ENCODE results near the gene SLC6A6.
A peak's percentile ranks its signal among the peaks of the same experiment; 100 is the strongest.

DNA sequence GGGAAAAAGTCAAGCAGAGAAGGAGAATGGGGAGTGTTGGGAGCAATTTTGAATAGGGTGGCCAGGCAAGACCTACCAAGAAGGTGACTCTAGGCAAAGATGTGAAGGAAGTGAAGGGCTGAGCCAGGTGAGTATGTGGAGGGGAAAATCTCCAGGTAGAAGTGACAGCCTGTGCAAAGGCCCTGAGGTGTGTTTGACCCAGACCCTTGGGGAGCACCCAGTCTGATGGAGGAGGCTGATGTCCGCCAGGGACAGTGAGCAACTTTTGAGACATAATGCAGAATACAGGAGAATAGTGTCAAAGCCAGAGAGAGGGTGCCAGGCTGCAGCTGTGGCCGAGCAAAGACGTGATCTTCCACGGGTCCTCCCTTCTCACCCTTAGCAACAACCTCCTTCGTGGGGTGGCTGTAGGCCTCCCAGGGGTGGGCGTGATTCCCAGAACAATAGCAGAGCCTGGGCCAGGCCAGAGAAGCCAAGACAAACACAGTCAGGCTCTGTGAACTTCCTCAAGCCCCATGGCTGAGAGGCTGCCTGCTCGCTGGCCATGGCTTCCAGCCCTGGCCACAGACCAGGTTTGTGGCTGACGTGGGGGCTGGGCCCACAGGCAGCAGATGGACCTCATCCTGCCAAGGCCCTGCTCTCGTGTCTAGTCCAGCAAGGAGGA is 58.1 kb downstream of the SLC6A6 start:
- TF ChIP-seq, protein P1, sequence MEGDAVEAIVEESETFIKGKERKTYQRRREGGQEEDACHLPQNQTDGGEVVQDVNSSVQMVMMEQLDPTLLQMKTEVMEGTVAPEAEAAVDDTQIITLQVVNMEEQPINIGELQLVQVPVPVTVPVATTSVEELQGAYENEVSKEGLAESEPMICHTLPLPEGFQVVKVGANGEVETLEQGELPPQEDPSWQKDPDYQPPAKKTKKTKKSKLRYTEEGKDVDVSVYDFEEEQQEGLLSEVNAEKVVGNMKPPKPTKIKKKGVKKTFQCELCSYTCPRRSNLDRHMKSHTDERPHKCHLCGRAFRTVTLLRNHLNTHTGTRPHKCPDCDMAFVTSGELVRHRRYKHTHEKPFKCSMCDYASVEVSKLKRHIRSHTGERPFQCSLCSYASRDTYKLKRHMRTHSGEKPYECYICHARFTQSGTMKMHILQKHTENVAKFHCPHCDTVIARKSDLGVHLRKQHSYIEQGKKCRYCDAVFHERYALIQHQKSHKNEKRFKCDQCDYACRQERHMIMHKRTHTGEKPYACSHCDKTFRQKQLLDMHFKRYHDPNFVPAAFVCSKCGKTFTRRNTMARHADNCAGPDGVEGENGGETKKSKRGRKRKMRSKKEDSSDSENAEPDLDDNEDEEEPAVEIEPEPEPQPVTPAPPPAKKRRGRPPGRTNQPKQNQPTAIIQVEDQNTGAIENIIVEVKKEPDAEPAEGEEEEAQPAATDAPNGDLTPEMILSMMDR (IDR thresholded peaks at IDR 0.05) = no peak
- TF ChIP-seq SIN3A (IDR thresholded peaks at IDR 0.05; ENCODE audit: borderline replicate concordance, low read depth, low read length) (no peak), TEAD4 (IDR thresholded peaks at IDR 0.05; ENCODE audit: borderline replicate concordance, insufficient read depth) (no peak), POLR2AphosphoS5 (IDR thresholded peaks at IDR 0.05; ENCODE audit: low read depth, low read length) (no peak), RCOR1 (IDR thresholded peaks at IDR 0.05; ENCODE audit: low read length) (no peak), TAF1 (IDR thresholded peaks at IDR 0.05; ENCODE audit: borderline replicate concordance, low read depth, low read length) (no peak), CHD2 (IDR thresholded peaks at IDR 0.05; ENCODE audit: low read length, partially characterized antibody) (no peak), NRF1 (IDR thresholded peaks at IDR 0.05; ENCODE audit: low read depth, low read length) (no peak), MAX (IDR thresholded peaks at IDR 0.05; ENCODE audit: low read depth) (peak; percentile 77; the same call in 1 of the 2 replicates), JUND (IDR thresholded peaks at IDR 0.05) (no peak), RAD21 (IDR thresholded peaks at IDR 0.05; ENCODE audit: low read length) (no peak), USF2 (IDR thresholded peaks at IDR 0.05; ENCODE audit: borderline replicate concordance, low read depth, low read length) (no peak)

All from SK-N-SH (cell line).